ENCODE results near the gene BBS9. TPM values are rescaled to one million over a fixed set of nuclear protein-coding genes. Genes with fewer than 3 reads are reported as not detected.

BBS9 gene
- total and polyA plus RNA-seq, 4 donors = 2.3 to 9.5 (median 4.5) TPM

GRCh38 chr7:33529070-33529469 lies 399.7 kb downstream of the BBS9 start (continued):
- no peak for TF ChIP-seq CTCF (IDR thresholded peaks at IDR 0.05; ENCODE audit: low read depth, low read length, missing input control)
- TF ChIP-seq FOXA2 (IDR thresholded peaks at IDR 0.05) = no peak
- TF ChIP-seq JUND (IDR thresholded peaks at IDR 0.05) = no peak
- no peak for TF ChIP-seq YY1 (IDR thresholded peaks at IDR 0.05)
- TF ChIP-seq TAF1 (conservative IDR thresholded peaks at IDR 0.05) = no peak
- no peak for TF ChIP-seq HNF4G (IDR thresholded peaks at IDR 0.05)
- TF ChIP-seq RAD21 (IDR thresholded peaks at IDR 0.05) = no peak
- TF ChIP-seq ATF3 (IDR thresholded peaks at IDR 0.05) = no peak

- Histone ChIP-seq H3K27ac (ENCODE audit: low read depth in 1 of 2, low read length in 2 of 2) (no peak overlapping the region), H3K36me3 (ENCODE audit: control insufficient read depth in 4 of 4, insufficient read depth in 3 of 4, low read depth in 1 of 4, low read length in 3 of 4) (no peaks in the 10 kb centered on the region), H3K4me3 (ENCODE audit: low read depth in 1 of 3, low read length in 3 of 3) (no peak overlapping the region), H3K27me3 (ENCODE audit: control insufficient read depth in 4 of 4, insufficient read depth in 4 of 4, low read length in 3 of 4) (no peaks in the 10 kb centered on the region), H3K9ac (ENCODE audit: low read depth in 1 of 2, low read length in 2 of 2) (no peak overlapping the region), H3K4me1 (ENCODE audit: control insufficient read depth in 4 of 4, insufficient read depth in 4 of 4, low read length in 3 of 4) (no peaks in the 10 kb centered on the region), H3K9me3 (ENCODE audit: control insufficient read depth in 4 of 4, low read length in 3 of 4) (no peaks in the 10 kb centered on the region)
- TF ChIP-seq HNF4G (IDR thresholded peaks at IDR 0.05) (no peak), ATF3 (IDR thresholded peaks at IDR 0.05) (no peak), RXRA (IDR thresholded peaks at IDR 0.05) (no peak), CTCF (IDR thresholded peaks at IDR 0.05; ENCODE audit: low read depth, low read length, missing input control) (no peak), FOXA2 (IDR thresholded peaks at IDR 0.05) (no peak), NR2F2 (IDR thresholded peaks at IDR 0.05) (no peak), RAD21 (IDR thresholded peaks at IDR 0.05) (no peak), MAX (IDR thresholded peaks at IDR 0.05) (no peak), ZBTB33 (IDR thresholded peaks at IDR 0.05) (no peak), GABPA (IDR thresholded peaks at IDR 0.05 in 1 of 2, conservative IDR thresholded peaks at IDR 0.05 in 1 of 2) (no peak), REST (IDR thresholded peaks at IDR 0.05) (no peak), YY1 (IDR thresholded peaks at IDR 0.05) (no peak), EGR1 (IDR thresholded peaks at IDR 0.05; ENCODE audit: low read depth in 2 of 2) (no peak), TAF1 (conservative IDR thresholded peaks at IDR 0.05) (no peak), JUND (IDR thresholded peaks at IDR 0.05) (no peak), FOXA1 (IDR thresholded peaks at IDR 0.05) (no peak), SP1 (IDR thresholded peaks at IDR 0.05) (no peak)
- no peak for DNase-seq (ENCODE audit: low spot score)
- WGBS = 84% methylated on average over 1 of the region's 1 CpG
Observed at GRCh38 chr7:33530664-33531063, 401.3 kb downstream of the BBS9 start.
